ENCODE data around the gene SEMA3A.

SEMA3A gene

GRCh38 chr7:84002348-84002747 is 192.2 kb downstream of the SEMA3A start:
- DNase-seq: no peak

DNA sequence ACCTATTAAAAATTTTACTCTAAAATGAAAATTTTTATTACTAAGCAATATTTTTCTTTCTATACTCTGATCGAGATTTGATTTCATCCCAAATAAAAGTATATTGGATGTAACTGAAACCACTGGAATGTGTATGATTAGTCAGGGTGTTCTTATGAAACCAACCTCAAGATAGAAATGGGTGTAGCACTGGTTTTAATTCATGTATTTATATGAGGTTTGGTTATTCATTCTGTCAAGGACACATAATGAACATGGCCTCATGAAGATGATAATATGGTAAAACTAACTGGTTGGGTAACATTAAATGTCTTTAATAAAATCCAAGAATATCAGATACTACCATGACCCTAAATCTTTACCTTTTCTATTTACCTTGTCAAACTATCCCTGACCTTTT is 197.7 kb downstream of the SEMA3A start:
- no peak for DNase-seq

GRCh38 chr7:83987764-83988163 is 206.8 kb downstream of the SEMA3A start:
- DNase-seq: no peak

DNA sequence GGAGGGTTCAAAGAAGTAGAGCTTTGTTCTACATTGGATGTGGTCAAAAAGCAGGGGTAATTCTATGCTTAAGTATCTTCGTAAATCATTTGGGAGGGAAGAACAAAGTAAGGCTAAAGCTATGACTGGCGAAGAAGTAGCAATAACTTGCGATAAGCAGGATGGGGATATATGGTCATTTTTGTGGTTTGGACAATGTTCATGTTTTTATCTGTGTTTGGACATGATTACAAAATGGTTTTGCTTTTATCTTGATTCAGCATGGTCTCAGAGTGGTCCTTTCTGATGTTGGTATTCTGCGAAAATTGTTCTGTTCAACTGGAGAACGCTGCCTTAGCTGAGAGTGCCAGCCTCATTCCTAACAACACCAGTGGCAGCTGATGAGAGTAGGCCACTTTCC is 208.8 kb downstream of the SEMA3A start:
- DNase-seq: no peak

- no peak for DNase-seq
Measured at GRCh38 chr7:83984591-83984990, 210.0 kb downstream of the SEMA3A start.

DNA sequence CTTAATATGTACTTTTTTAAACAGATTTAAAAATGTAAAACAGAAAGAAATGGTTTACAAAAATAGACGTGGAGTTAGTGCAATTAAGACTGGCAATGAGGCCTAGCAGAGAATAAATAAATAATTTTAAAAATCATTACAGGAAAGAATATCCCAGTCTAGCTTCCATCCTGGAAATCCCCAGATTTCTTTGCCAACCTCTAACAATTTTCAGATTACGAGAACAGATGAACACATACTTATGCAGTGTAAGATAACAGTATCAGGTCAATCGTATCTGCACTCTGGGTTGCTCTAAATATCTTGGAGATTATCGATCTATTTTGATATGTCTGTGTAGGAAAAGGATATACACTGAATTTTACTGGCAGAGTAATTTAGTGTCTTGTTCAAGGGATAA is 210.5 kb downstream of the SEMA3A start:
- no peak for DNase-seq

- no peak for DNase-seq
Measured at GRCh38 chr7:83983606-83984005, 211.0 kb downstream of the SEMA3A start.

DNA sequence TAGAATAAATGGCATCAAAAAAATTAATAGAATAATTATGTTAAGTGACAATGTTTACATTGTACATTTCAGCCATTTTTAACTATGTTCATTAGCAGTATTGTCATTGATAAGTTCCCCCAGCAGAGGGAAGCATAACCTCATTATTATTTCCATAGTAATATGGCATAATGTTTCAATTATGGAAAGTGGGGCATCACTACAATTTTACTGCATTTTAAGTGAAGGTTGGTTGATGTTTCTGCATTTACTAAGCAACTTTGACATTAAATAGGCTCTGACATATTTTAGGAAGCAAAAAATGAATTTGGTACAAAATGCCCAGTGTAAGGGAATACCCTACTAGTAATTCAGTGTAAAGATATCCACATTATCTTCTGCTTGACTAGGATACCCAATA is 218.3 kb downstream of the SEMA3A start:
- no peak for DNase-seq

- no peak for DNase-seq
Measured at GRCh38 chr7:83970081-83970480, 224.5 kb downstream of the SEMA3A start.

DNA sequence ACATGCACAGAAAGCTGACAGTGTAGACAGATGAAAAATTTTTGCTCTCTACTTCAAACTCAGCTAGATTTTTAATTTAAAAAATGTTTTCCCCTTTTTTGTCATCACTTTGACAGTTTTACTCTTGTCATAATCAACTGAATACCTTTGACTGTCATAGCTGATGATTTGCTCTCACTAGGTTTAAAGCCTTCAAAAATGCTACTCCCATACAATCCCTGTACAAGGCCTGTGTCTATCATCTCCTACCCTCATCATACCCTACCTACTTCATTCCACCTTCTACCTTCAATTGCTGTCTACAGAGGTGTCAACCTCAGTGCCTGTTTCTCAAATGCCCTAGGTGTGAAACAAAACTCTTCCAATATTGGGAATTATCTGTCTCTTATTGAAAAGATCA is 230.3 kb downstream of the SEMA3A start:
- DNase-seq: no peak

DNA sequence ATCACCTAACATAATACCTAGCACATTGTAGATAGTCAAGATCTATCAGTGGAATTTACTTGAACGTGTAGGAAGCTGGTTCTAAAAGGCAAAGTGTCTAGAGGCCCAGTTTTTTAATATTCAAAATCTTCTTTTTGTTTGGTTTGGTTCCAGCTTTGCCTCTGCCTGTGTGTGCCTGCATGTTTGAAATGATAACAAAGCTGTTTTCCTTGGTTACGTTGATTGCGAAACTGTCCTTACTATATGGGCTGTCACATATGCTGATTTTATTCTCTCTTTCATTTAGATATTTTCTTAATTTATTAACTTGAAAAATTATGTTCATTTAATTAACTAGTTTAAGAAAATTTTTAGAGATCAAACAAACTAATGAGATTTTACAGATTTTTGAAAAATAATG is 237.3 kb downstream of the SEMA3A start:
- no peak for DNase-seq

DNA sequence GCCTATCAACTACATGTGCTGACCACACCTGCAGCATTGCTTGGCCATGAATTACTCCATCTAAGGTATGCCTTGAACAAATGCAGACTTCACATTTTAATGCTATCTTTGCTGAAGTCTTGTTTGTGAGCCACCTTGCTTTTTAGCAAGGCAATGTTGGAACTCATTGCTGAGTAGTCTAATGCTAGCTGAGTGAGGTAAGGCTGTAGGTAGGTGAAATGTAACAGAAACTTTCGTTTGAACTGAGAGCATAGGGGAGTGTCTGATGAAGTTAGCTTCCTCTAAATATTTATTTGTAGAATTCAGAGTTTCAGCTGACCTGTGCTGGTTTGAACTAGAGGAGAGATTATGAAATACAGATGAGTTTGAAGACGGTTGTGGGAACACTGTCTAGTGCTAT is 238.5 kb downstream of the SEMA3A start:
- no peak for DNase-seq

GRCh38 chr7:83952236-83952635 is 242.4 kb downstream of the SEMA3A start:
- DNase-seq: no peak

GRCh38 chr7:83947260-83947659 is 247.3 kb downstream of the SEMA3A start:
- no peak for DNase-seq

DNA sequence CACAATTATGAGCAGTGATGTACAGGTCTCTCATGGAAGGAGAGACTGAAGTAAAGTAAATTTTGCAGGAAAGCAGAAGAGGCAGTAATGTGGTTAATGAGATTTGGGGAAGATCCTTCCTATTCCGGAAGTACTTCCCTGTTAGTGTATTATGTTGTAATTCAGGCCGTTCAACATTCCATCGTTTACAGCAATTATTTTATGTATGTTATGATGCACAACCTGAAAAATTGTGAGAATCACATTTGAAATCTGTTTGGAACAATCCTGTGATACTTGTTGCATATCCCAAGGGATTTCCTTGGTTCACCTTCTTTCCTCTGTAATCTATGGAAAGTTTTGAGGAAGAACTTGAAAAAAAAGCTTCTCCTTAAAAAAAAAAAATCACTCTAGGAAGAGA is 247.8 kb downstream of the SEMA3A start:
- no peak for DNase-seq

- DNase-seq: no peak
Measured at GRCh38 chr7:83941300-83941699, 253.3 kb downstream of the SEMA3A start.

DNA sequence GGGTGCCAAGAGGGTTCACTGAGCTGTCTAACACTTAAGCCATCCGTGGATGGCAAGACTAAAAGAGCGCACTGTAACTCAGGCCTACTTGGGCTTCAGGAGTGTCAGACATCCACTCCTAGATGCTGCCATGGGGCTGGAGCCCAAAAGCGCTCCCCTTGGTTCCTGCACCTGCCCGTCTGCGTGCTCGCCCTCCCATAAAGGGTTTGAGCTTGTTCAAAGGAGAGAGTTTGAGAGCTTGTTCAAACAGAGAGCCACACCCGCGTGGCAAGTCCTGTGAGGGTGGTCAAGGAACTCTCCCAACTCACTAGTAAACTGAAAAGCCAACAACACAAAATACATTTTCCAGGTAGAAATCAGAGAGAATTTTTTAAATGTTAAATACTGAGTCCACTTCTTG is 256.7 kb downstream of the SEMA3A start:
- no peak for DNase-seq

DNA sequence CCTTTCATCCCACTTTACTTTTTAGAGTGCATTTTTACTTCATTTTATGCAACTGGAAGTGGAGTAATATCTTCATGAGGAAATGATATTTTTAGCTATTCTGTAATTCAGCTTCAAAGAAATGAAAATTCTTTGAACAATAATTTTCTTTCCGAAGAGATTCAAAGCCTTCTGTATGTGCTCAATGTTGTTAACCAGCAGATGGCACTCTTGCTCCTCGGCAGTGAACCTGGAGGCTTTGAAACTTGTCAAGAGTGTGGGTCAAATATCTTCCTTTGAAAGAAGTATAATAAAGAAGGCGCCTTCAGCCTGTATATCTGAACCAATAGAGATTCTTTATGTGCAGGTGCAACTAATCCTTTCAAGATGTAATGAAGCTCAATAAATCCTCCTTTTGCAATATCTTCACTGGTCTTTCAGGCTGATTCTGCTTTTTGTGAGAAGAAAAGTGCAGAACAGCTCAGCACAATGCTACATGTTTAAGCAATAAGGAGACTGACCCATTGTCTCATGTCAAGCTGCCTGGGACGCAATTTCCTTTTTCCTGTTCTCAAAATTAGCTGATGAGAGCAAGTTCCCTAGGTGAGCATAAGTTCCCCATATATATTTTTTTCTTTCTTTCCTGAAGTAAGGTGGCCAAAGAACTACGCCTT is 258.4 kb downstream of the SEMA3A start:
- peak; percentile 2 for DNase-seq

- no peak for DNase-seq
Measured at GRCh38 chr7:83934118-83934734, 260.4 kb downstream of the SEMA3A start.

DNA sequence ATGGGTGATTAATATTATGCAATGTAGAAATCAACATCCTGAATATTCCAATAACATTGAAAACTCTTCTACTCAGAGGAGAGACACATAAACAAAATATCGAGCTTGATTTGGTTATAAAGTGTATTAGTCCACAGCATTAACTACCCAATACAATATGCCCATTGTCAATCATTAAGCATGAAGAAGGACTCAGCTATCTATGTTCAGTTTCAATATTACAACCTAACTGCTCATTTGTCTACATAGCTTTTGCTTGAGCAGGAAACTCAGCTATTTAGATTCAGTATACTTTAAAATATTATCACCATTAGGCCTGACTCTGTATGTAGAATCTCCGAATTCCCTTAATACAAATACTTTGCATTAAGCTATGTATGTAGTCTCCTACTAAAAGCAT is 262.6 kb downstream of the SEMA3A start:
- no peak for DNase-seq

GRCh38 chr7:83930262-83930661 is 264.3 kb downstream of the SEMA3A start:
- DNase-seq: no peak

- no peak for DNase-seq
Measured at GRCh38 chr7:83925860-83926259, 268.7 kb downstream of the SEMA3A start.

GRCh38 chr7:83921941-83922607 is 272.5 kb downstream of the SEMA3A start:
- no peak for DNase-seq

GRCh38 chr7:83921271-83921940 is 273.2 kb downstream of the SEMA3A start:
- no peak for DNase-seq

Measured in GOT3 (cell line).